GM12892 (cell line): ENCODE results near the gene CTTN.

Experiments
- DNase-seq: peaks from one replicate; pipeline ENCODE4 v3.0.0; 2011; ENCODE audit not compliant: insufficient read length
- FAIRE-seq: peaks from 2 replicates; lab custom pipeline; 2011; peaks lifted over from hg19 to GRCh38; lab: Jason Lieb, UNC
- POLR2A ChIP-seq: IDR thresholded peaks from 2 replicates; pipeline ENCODE4 v1.6.1; 2011; ENCODE audit warnings: low read depth, low read length, control low read depth
- POLR2AphosphoS5 ChIP-seq: IDR thresholded peaks from 2 replicates; pipeline ENCODE4 v1.6.1; 2011; ENCODE audit warnings: low read depth, low read length, control low read depth
- TAF1 ChIP-seq: IDR thresholded peaks from 2 replicates; pipeline ENCODE4 v1.6.1; 2011; ENCODE audit warnings: low read depth, mild to moderate bottlenecking, control low read depth, low read length, borderline replicate concordance

The CTTN gene

DNA sequence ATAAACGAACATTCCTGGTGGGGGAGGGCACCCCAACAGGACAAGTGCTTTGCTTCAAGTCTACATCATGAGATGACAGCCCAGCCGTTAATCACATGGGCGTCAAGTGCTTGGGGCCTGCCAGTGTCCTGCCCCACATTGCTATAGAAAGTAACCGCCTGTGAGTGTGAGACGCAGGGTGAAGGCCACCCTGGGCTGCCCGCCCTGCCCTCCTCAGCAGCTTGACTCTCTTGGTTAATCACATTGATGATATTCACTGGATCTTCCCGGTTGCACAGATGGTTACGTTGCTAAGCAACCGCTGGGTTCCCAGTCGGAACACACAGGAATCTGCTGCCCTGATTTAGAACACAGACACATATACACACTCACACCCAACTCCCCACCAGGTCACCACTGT, 79.3 kb downstream of the CTTN start:
- TF ChIP-seq TAF1 (no peak), POLR2AphosphoS5 (no peak), POLR2A (no peak)
- DNase-seq (no peak), FAIRE-seq (no peak)

DNA sequence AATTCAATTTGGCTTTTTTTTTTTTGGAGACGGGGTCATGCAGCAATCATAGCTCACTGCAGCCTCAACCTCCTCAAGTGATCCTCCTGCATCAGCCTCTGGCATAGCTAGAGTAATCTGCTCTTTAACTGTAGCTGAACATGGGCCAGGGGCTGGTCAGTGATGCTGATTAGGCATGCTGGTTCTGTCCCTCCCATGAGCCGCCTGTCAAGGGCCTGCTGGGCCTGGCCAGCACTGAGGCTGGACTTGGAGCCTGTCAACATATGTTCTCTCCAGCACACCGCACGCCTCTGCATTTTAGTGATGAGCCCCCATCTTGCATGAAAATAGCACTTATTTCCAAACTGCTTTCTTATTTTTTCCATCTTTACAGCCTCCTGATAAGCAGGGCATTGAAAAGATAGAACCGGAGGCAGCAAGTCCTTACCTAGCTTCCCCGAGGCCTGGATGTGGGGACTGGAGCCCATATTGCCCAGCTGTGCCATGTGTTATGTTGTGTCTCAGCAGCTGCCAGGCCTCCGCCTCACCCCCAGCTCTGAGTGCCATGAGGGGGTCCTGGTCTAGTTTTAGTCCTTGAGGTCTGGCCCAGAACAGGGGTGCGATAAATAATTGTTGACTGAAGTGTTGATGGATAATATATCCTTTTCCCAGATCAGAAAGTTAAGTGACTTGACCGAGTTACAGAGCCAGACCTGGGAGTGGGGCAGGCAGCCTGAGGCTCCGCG, 80.0 kb downstream of the CTTN start:
- TF ChIP-seq TAF1 (no peak), POLR2AphosphoS5 (no peak), POLR2A (no peak)
- FAIRE-seq (no peak), DNase-seq (no peak)

DNA sequence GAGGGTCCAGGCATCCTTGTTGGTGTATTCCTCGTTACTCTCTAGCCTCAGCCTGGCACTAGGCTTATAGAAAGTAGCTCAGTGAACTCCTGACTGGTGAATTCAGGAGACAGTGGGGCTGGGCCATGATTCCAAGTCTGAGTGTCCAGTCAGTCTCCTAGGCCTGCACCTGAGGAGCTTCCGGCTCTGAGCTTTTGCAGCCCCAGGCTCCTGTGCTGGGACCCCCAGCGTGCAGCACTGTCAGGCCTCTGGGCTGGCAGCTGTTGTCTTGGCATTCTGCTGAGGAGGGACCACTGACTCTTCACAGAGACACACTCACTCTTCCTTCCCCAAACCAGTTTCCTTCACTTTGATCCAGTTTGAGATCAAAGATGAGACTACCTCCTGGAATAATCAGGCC, 82.4 kb downstream of the CTTN start:
- FAIRE-seq (no peak), DNase-seq (no peak)
- TF ChIP-seq POLR2AphosphoS5: no peak
- TF ChIP-seq POLR2A: no peak
- no peak for TF ChIP-seq TAF1

GRCh38 chr11:70481625-70482528, 83.5 kb downstream of the CTTN start:
- FAIRE-seq (no peak), DNase-seq (no peak)
- no peak for TF ChIP-seq POLR2A
- TF ChIP-seq POLR2AphosphoS5: no peak
- no peak for TF ChIP-seq TAF1

- DNase-seq (no peak), FAIRE-seq (no peak)
- TF ChIP-seq POLR2AphosphoS5 (no peak), POLR2A (no peak), TAF1 (no peak)
These were observed 84.2 kb downstream of the CTTN start for GRCh38 chr11:70482529-70482917.

GRCh38 chr11:70483077-70483861, 84.9 kb downstream of the CTTN start:
- FAIRE-seq (peak; percentile 83), DNase-seq (peak; percentile 45)
- TF ChIP-seq POLR2AphosphoS5 (no peak), POLR2A (no peak), TAF1 (no peak)

DNA sequence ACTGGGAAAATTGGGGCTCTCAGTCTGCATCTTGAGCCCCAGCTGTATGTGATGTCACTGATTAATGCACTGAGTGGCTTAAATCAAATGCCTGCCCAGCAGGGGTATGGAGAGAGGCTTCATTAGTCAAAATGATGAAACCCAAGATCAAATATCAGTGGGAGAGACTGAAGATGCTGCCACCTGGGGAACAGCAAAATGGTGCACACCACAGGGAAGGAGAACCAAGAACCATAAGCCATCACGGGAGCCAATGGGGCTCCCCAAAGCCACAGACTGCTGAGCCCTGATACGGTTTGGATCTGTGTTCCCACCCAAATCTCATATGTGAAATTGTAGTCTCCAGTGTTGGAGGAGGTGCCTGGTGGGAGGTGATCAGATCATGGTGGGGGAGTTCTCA, 85.6 kb downstream of the CTTN start:
- FAIRE-seq: no peak

DNA sequence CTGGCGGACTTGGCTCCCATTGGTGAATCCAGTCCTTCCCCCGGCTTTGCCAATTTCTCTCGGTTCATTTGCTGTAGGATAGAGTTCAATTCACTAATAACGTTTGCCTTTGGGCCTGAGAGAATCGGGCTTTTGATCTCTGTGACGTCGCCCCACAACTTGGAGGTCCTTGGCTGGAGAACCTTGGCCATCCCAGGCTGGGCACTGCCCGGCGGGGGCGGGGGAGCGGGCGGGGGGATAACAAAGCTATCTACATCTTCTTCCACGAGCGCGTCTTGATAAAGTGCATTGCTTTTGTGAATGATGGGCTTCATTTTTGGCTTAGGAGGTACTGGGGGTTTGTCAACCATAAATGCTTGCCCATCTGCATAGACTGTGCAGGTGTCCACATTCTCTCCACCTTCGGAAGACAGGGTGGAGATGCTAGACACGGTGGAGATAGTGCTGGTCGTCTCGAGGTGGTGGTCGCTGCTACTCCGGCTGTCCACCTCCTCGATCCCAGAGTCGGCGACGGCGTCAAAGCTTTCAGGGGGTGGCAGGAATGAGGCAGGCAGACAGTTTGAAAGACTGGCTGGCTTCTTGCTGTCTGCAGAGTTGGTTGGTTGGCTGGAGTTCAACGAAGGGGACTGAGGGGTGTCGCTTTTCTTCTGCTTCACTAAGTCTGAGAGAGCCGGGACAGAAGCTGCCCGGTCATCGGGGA, 87.1 kb downstream of the CTTN start:
- TF ChIP-seq POLR2A: no peak
- TF ChIP-seq POLR2AphosphoS5: no peak
- TF ChIP-seq TAF1: no peak
- FAIRE-seq (no peak), DNase-seq (no peak)

More for the DNA sequence above, 85.6 kb downstream of the CTTN start:
- no peak for DNase-seq
- TF ChIP-seq TAF1: no peak
- no peak for TF ChIP-seq POLR2A
- no peak for TF ChIP-seq POLR2AphosphoS5

GRCh38 chr11:70486026-70486415, 87.7 kb downstream of the CTTN start:
- no peak for TF ChIP-seq TAF1
- TF ChIP-seq POLR2AphosphoS5: no peak
- no peak for TF ChIP-seq POLR2A
- FAIRE-seq (no peak), DNase-seq (no peak)
